Spleen (tissue), 11 donors: Measurements from ENCODE around the gene SYNJ2. TPM values are rescaled to one million over a fixed set of nuclear protein-coding genes. Genes with fewer than 3 reads are reported as not detected.

Experiments used
- DNase-seq: peaks from one replicate; pipeline ENCODE4 v3.0.0-alpha.2; 2020
- H3K27ac ChIP-seq, 8 donors: fragments of 200-600 bp; sonication (generic) in 7 of 8; 1 replicate in 4 of 8; 2 replicates in 4 of 8; pipeline versions ENCODE4 v1.5.0 to v1.8.0; 2016 to 2021; ENCODE audit warnings: inconsistent platforms in 4 of 8, mild to moderate bottlenecking in 4 of 8, moderate library complexity in 1 of 8
- H3K27me3 ChIP-seq, 7 donors: fragments of 200-600 bp; sonication (generic) in 6 of 7; replicated peaks in 1 of 7; 1 replicate in 4 of 7; 2 replicates in 3 of 7; pipeline versions ENCODE4 v1.5.0 to v1.8.0; 2016 to 2021; ENCODE audit warnings: inconsistent platforms in 3 of 7, mild to moderate bottlenecking in 1 of 7
- H3K36me3 ChIP-seq, 6 donors: fragments of 200-600 bp; sonication (generic) in 5 of 6; 1 replicate in 4 of 6; 2 replicates in 2 of 6; pipeline versions ENCODE4 v1.5.0 to v1.8.0; 2016 to 2021; ENCODE audit warnings: inconsistent platforms in 2 of 6
- H3K4me1 ChIP-seq, 6 donors: fragments of 200-600 bp; sonication (generic) in 5 of 6; 1 replicate in 3 of 6; 2 replicates in 3 of 6; pipeline versions ENCODE4 v1.5.0 to v1.8.0; 2016 to 2021; ENCODE audit warnings: inconsistent platforms in 3 of 6
- H3K4me3 ChIP-seq, 8 donors: fragments of 200-600 bp; sonication (generic) in 7 of 8; 1 replicate in 4 of 8; 2 replicates in 4 of 8; pipeline versions ENCODE4 v1.5.0 to v1.8.0; 2016 to 2021; ENCODE audit warnings: inconsistent platforms in 4 of 8, mild to moderate bottlenecking in 4 of 8, moderate library complexity in 2 of 8
- H3K9me3 ChIP-seq, 8 donors: fragments of 200-600 bp; sonication (generic) in 7 of 8; 1 replicate in 4 of 8; 2 replicates in 4 of 8; pipeline versions ENCODE4 v1.5.0 to v1.8.0; 2016 to 2021; ENCODE audit warnings: inconsistent platforms in 4 of 8
- CTCF ChIP-seq, 11 experiments: fragments of 200-600 bp in 7 of 11; fragments of 450-650 bp in 4 of 11; sonication (generic) in 4 of 11; IDR thresholded peaks in 8 of 11; conservative IDR thresholded peaks in 3 of 11; 1 replicate in 7 of 11; 2 replicates in 4 of 11; pipeline versions ENCODE4 v1.4.0 to v1.8.0; 2016 to 2021; ENCODE audit warnings: antibody characterized with exemption in 11 of 11, inconsistent platforms in 4 of 11, mild to moderate bottlenecking in 1 of 11
- POLR2A ChIP-seq, 3 donors: fragments of 450-650 bp; IDR thresholded peaks; one replicate each; pipeline ENCODE4 v1.5.1; 2017; ENCODE audit warnings: antibody characterized with exemption in 3 of 3, mild to moderate bottlenecking in 1 of 3
- POLR2AphosphoS5 ChIP-seq, 3 donors: sonication (generic); formaldehyde crosslinking; IDR thresholded peaks; one replicate each; pipeline ENCODE4 v1.5.1; 2017; ENCODE audit warnings: antibody characterized with exemption in 3 of 3
- WGBS, 5 donors: extraction: QIAGEN DNeasy Blood & Tissue Kit in 3 of 5; methylation state at CpG; one replicate each; pipeline versions ENCODE4 v1.1.5 to v1.1.7; 2013 to 2018; 5-methylcytosine and 5-hydroxymethylcytosine counted together
- intact Hi-C: fragments of 100-400 bp; cut with DNase I; formaldehyde crosslinking; loops from one replicate; pipeline ENCODE4 v1.15.0; 2023; ENCODE audit warnings: low total_unique reads
- polyA plus RNA-seq, 3 donors: library from polyadenylated mRNA; stranded (reverse); fragments of 200-250 nt; gene quantifications; one replicate each; pipeline ENCODE4 v1.2.1, GENCODE V29; 2013
- total RNA-seq, 7 donors: library from RNA; depleted of rRNA in 3 of 7; stranded (reverse); fragments of >200 nt in 3 of 7; fragmentation: NEBNext Ultra II Directional in 4 of 7; extraction: Animal tissue kit (Norgen Biotek cat#: 25700) in 4 of 7; gene quantifications; one replicate each; pipeline versions ENCODE4 v1.1.0 to v1.2.1, GENCODE V29; 2016 to 2021
- donor health status: healthy with polysubstance abuse.
- donor health status: DM: no; HTN: no; CAD: no; lungs with moderate emphysema.
- donor health status: DM: no; HTN: no; CAD: no.
- donor health status: Bipolar disorder and iron deficiency.
- donor health status: healthy.
- donor health status: DM: no; HTN: no; CAD: no.
- donor health status: DM: yes; HTN: yes; CAD: no.

The SYNJ2 gene
- total and polyA plus RNA-seq, 10 donors, result 2.4 to 34.0 (median 9.2) TPM

GRCh38 chr6:158002951-158003853 lies 21.5 kb downstream of the SYNJ2 start:
- intact Hi-C loops, result no loop called here
- Histone ChIP-seq H3K27me3 (no peaks in the 10 kb centered on the region), H3K9me3 (no peaks in the 10 kb centered on the region), H3K36me3 (no peaks in the 10 kb centered on the region), H3K27ac (peak overlapping the region in 7 of 8 donors; percentile 2 to 70 (median 41)), H3K4me3 (no peak overlapping the region), H3K4me1 (peaks cover 0 to 50% (median 20%) of the 10 kb centered on the region in 6 donors)
- TF ChIP-seq POLR2A (IDR thresholded peaks at IDR 0.05) (no peak), CTCF (IDR thresholded peaks at IDR 0.05 in 8 of 11, conservative IDR thresholded peaks at IDR 0.05 in 3 of 11) (no peak), POLR2AphosphoS5 (IDR thresholded peaks at IDR 0.05) (peak in 1 of 3 donors; percentile 32)
- peak; percentile 48 for DNase-seq
- WGBS, 5 donors, result 57 to 77% (median 73%) methylated on average over 13 to 15 of the region's 15 CpGs

GRCh38 chr6:158003910-158004700 lies 22.4 kb downstream of the SYNJ2 start:
- H3K27me3 ChIP-seq, result no peaks in the 10 kb centered on the region
- H3K9me3 ChIP-seq, result no peaks in the 10 kb centered on the region
- no peaks in the 10 kb centered on the region for H3K36me3 ChIP-seq
- H3K4me1 ChIP-seq, result peaks cover 5 to 59% (median 24%) of the 10 kb centered on the region in 6 donors
- peak; percentile 4 for DNase-seq
- peak overlapping the region in 7 of 8 donors; percentile 2 to 70 (median 41) for H3K27ac ChIP-seq
- intact Hi-C loops, result no loop called here
- TF ChIP-seq POLR2A (IDR thresholded peaks at IDR 0.05), result no peak
- TF ChIP-seq CTCF (IDR thresholded peaks at IDR 0.05 in 8 of 11, conservative IDR thresholded peaks at IDR 0.05 in 3 of 11), result no peak
- no peak overlapping the region for H3K4me3 ChIP-seq
- WGBS, 5 donors, result 73 to 81% (median 79%) methylated on average over 10 of the region's 10 CpGs

- Histone ChIP-seq H3K27me3 (no peaks in the 10 kb centered on the region), H3K4me1 (peaks cover 11 to 65% (median 30%) of the 10 kb centered on the region in 6 donors), H3K9me3 (no peaks in the 10 kb centered on the region), H3K36me3 (no peaks in the 10 kb centered on the region), H3K27ac (peak overlapping the region in 4 of 8 donors; percentile 31 to 70 (median 56)), H3K4me3 (no peak overlapping the region)
- 81 to 91% (median 87%) methylated on average over 14 of the region's 14 CpGs for WGBS, 5 donors
- DNase-seq, result peak; percentile 52
- intact Hi-C loops, result no loop called here
- no peak for TF ChIP-seq POLR2A (IDR thresholded peaks at IDR 0.05)
- TF ChIP-seq POLR2AphosphoS5 (IDR thresholded peaks at IDR 0.05), result no peak
- no peak for TF ChIP-seq CTCF (IDR thresholded peaks at IDR 0.05 in 8 of 11, conservative IDR thresholded peaks at IDR 0.05 in 3 of 11)
Observed at GRCh38 chr6:158004701-158005095, 23.0 kb downstream of the SYNJ2 start.
